ENCODE measurements around the gene MET. TPM values are rescaled to one million over a fixed set of nuclear protein-coding genes. Genes with fewer than 3 reads are reported as not detected.
"Not testable (repeated sequence)": the region's sequence is repeated elsewhere in the genome, so short reads cannot be mapped to it uniquely, and the experiment has no call there.

The MET gene
- total and polyA plus RNA-seq, 10 of the 15 experiments (the other 5 are each of a cell fraction or from before 2014, with no cell fraction given) = 0.01 to 0.21 TPM; not detected in 8

- TF ChIP-seq CUX1 (IDR thresholded peaks at IDR 0.05; ENCODE audit: insufficient replicate concordance, low read depth, low read length) (no peak), CREB1 (IDR thresholded peaks at IDR 0.05; ENCODE audit: low read depth) (no peak)
Measured at GRCh38 chr7:116653646-116654045, 18.4 kb upstream of the MET start (continued).

- FAIRE-seq; H3K4me3 ChIP-seq; H2AFZ ChIP-seq (ENCODE audit: control insufficient read depth, low read depth, low read length); intact Hi-C loops (cut with micrococcal nuclease; ENCODE audit: unreplicated experiment); POLR2A ChIA-PET; H3K36me3 ChIP-seq (ENCODE audit: control insufficient read depth in 2 of 2, insufficient read depth in 2 of 2, low read length in 1 of 2); CTCF ChIA-PET; H3K9me3 ChIP-seq (replicated peaks; ENCODE audit: control insufficient read depth, insufficient read depth, low read length); H4K20me1 ChIP-seq (ENCODE audit: control insufficient read depth, insufficient read depth); H3K4me2 ChIP-seq (ENCODE audit: control insufficient read depth, insufficient read depth); H3K79me2 ChIP-seq (ENCODE audit: control insufficient read depth, insufficient read depth, low read length); H3K27ac ChIP-seq (ENCODE audit: control insufficient read depth, insufficient read depth); DNase-seq (ENCODE audit: low read depth, low spot score); H3K27me3 ChIP-seq (replicated peaks in 1 of 2; ENCODE audit: control insufficient read depth in 2 of 2, insufficient read depth in 2 of 2, low read length in 1 of 2); ATAC-seq; RAD21 ChIA-PET (ENCODE audit: unreplicated experiment); BruUV-seq (replicated peaks); SMC1A ChIA-PET (ENCODE audit: uncharacterized antibody, unreplicated experiment); H3K4me1 ChIP-seq (ENCODE audit: control insufficient read depth, insufficient read depth, low read length); in situ Hi-C loops (cut with MboI); H3K9ac ChIP-seq (ENCODE audit: control insufficient read depth, insufficient read depth, low read length): not testable (repeated sequence)
Measured at GRCh38 chr7:116659248-116659647, 12.7 kb upstream of the MET start.
